GM19328 (cell line): Measurements from ENCODE around the gene TICRR.
"Not testable (repeated sequence)": the region's sequence is repeated elsewhere in the genome, so short reads cannot be mapped to it uniquely, and the experiment has no call there.

Experiments used
- ATAC-seq: cut with Tn5 transposase; IDR thresholded peaks from one replicate; pipeline ENCODE4 v1.9.1; 2021; ENCODE audit warnings: mild to moderate bottlenecking, moderate library complexity; ENCODE audit not compliant: unreplicated experiment

Gene TICRR, protein sequence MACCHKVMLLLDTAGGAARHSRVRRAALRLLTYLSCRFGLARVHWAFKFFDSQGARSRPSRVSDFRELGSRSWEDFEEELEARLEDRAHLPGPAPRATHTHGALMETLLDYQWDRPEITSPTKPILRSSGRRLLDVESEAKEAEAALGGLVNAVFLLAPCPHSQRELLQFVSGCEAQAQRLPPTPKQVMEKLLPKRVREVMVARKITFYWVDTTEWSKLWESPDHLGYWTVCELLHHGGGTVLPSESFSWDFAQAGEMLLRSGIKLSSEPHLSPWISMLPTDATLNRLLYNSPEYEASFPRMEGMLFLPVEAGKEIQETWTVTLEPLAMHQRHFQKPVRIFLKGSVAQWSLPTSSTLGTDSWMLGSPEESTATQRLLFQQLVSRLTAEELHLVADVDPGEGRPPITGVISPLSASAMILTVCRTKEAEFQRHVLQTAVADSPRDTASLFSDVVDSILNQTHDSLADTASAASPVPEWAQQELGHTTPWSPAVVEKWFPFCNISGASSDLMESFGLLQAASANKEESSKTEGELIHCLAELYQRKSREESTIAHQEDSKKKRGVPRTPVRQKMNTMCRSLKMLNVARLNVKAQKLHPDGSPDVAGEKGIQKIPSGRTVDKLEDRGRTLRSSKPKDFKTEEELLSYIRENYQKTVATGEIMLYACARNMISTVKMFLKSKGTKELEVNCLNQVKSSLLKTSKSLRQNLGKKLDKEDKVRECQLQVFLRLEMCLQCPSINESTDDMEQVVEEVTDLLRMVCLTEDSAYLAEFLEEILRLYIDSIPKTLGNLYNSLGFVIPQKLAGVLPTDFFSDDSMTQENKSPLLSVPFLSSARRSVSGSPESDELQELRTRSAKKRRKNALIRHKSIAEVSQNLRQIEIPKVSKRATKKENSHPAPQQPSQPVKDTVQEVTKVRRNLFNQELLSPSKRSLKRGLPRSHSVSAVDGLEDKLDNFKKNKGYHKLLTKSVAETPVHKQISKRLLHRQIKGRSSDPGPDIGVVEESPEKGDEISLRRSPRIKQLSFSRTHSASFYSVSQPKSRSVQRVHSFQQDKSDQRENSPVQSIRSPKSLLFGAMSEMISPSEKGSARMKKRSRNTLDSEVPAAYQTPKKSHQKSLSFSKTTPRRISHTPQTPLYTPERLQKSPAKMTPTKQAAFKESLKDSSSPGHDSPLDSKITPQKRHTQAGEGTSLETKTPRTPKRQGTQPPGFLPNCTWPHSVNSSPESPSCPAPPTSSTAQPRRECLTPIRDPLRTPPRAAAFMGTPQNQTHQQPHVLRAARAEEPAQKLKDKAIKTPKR (N-terminal part only)

GRCh38 chr15:89575146-89575655 is at the start of gene TICRR:
Gene TICRR (plus strand): TSS chr15:89575469. CDS start chr15:89575587, 118 bp downstream.
- ATAC-seq: peak; percentile 93

DNA sequence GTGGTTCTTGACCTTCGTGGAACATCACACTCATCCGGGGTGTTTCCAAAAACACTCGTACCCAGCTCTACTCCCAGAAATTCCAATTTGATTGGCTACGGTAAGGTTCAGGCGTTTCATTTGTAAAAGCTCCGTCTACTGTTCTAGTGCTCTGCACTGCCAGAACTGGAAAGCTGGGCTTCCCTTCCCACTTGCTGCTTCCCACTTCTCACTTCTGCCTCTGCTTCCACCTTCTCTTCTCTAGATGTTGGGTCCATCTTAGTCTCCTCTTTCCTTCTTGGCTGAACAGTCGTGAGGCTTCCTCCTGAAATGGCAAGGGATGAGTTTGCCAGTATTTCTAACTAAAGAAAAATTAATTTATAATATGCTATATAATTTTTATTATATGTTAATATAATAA is 49.1 kb upstream of the TICRR start:
- ATAC-seq: no peak

- ATAC-seq: no peak
These were observed 48.4 kb upstream of the TICRR start for GRCh38 chr15:89526601-89527441.

- ATAC-seq: no peak
These were observed 46.4 kb upstream of the TICRR start for GRCh38 chr15:89528757-89529352.

- ATAC-seq: no peak
These were observed 44.3 kb upstream of the TICRR start for GRCh38 chr15:89530976-89531375.

- no peak for ATAC-seq
These were observed 43.3 kb upstream of the TICRR start for GRCh38 chr15:89531796-89532537.

- ATAC-seq: no peak
These were observed 41.3 kb upstream of the TICRR start for GRCh38 chr15:89533861-89534544.

GRCh38 chr15:89539027-89539426 is 36.2 kb upstream of the TICRR start:
- no peak for ATAC-seq

GRCh38 chr15:89542369-89542768 is 32.9 kb upstream of the TICRR start:
- no peak for ATAC-seq

- no peak for ATAC-seq
These were observed 31.9 kb upstream of the TICRR start for GRCh38 chr15:89543389-89543788.

DNA sequence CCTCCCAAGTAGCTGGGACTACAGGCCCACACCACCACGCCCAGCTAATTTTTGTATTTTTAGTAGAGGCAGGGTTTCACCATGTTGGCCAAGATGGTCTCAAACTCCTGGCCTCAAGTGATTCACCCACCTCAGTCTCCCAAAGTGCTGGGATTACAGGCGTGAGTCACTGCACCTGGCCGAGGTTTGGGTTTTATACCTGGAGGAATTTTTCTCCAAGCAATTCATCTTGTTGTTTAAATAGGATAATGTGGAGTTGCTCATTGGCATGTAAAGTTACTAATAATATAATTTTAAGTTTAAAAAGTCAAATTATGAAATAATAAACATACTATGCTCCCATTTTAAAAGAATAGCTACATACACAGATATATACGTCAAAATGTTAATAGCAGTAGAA is 26.1 kb upstream of the TICRR start:
- ATAC-seq: not testable (repeated sequence)

- no peak for ATAC-seq
These were observed 24.8 kb upstream of the TICRR start for GRCh38 chr15:89550427-89550826.

- no peak for ATAC-seq
These were observed 23.7 kb upstream of the TICRR start for GRCh38 chr15:89551550-89551949.

GRCh38 chr15:89553632-89554031 is 21.6 kb upstream of the TICRR start:
- no peak for ATAC-seq

DNA sequence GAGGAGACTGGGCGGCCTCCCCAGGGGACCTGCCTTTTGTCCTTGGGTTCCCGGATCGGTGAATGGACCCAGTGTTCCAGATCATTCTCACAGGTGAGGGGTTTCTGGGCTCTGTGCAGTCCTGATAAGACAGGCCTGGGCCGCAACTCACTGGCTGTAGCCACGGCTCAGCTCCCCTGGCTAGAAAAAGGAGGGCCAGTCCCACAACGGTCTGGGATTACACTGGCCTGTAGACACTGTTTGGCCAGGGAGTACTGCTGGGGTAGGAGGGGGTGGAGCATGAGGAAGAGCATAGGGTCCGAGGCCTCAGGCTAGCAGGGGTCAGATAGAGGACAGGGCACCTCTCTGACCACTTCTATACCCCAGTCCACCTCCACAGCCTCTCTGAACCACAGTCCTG is 21.0 kb upstream of the TICRR start:
- ATAC-seq: no peak

- no peak for ATAC-seq
These were observed 19.5 kb upstream of the TICRR start for GRCh38 chr15:89555768-89556167.

DNA sequence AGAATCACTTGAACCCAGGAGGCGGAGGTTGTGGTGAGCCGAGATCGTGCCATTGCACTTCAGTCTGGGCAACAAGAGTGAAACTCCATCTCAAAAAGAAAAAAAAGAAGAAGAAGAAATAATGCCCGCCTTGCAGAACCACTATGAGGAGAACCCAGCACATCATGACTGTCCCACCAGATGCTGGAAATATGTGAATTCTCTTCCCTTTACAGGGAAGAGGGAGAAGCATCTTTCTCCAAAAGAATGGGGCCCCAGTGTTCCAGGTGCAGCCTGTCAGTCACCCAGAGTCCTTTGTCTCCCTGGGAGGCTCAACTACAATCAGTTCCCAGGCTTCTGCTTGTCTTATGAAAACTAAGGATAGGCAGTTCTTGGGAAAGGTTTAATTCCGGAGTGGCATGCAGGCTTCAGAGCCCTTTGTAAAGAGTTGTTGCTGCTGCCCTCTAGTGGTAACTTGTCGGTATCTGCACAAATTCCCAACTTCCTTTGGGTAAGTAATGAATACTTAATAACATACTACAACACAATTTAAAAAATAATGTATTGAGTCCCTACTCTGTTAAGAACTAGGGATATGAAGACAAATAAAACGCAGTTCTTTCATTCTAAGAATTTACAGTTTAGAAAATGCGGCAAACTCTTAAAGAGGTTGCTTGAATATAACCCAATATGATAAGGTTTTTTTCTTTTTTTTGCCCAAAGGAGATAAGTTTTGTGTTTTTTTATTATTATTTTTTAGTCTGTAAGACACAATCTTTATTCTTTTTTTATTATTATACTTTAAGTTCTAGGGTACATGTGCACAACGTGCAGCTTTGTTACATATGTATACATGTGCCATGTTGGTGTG is 18.6 kb upstream of the TICRR start:
- no peak for ATAC-seq
